Body of pancreas (tissue), 4 donors: ENCODE measurements around the gene ACTR10. TPM values are rescaled to one million over a fixed set of nuclear protein-coding genes. Genes with fewer than 3 reads are reported as not detected.
A peak's percentile ranks its signal among the peaks of the same experiment; 100 is the strongest.

Experiments
- ATAC-seq: fragments of 150-250 bp; one replicate; pipeline ENCODE4 v1.9.1; 2016
- DNase-seq, 4 donors: peaks; one replicate each; pipeline ENCODE4 v3.0.0-alpha.2; 2019
- H3K27ac ChIP-seq, 4 donors: fragments of 200-600 bp; sonication (generic); 1 replicate in 3 of 4; 2 replicates in 1 of 4; pipeline versions ENCODE4 v1.5.1 to v1.6.1; 2016 to 2019; ENCODE audit warnings: mild to moderate bottlenecking in 1 of 4, mixed read lengths in 1 of 4, moderate library complexity in 1 of 4
- H3K27me3 ChIP-seq, 2 donors: fragments of 200-600 bp; sonication (generic); one replicate each; pipeline ENCODE4 v1.6.0; 2016; ENCODE audit warnings: mild to moderate bottlenecking in 1 of 2
- H3K36me3 ChIP-seq, 2 donors: fragments of 200-600 bp; sonication (generic); replicated peaks in 1 of 2; 2 replicates each; pipeline ENCODE4 v1.5.1; 2016; ENCODE audit warnings: low read depth in 2 of 2; ENCODE audit not compliant: insufficient read depth in 1 of 2
- H3K4me1 ChIP-seq: fragments of 200-600 bp; sonication (generic); one replicate; pipeline ENCODE4 v1.6.0; 2016
- H3K4me3 ChIP-seq, 2 donors: fragments of 200-600 bp; sonication (generic); 1 replicate in 1 of 2; 2 replicates in 1 of 2; pipeline ENCODE4 v1.5.1; 2016 to 2019
- H3K9me3 ChIP-seq, 3 donors: fragments of 200-600 bp; sonication (generic); 1 replicate in 2 of 3; 2 replicates in 1 of 3; pipeline ENCODE4 v1.5.1; 2016
- CTCF ChIP-seq, 7 experiments: fragments of 450-650 bp in 4 of 7; fragments of 200-600 bp in 3 of 7; sonication (generic) in 3 of 7; IDR thresholded peaks; one replicate each; pipeline ENCODE4 v1.5.1; 2016 to 2019; ENCODE audit warnings: antibody characterized with exemption in 7 of 7
- POLR2A ChIP-seq, 3 donors: fragments of 450-650 bp; IDR thresholded peaks; one replicate each; pipeline ENCODE4 v1.6.1; 2016; ENCODE audit warnings: antibody characterized with exemption in 3 of 3, mild to moderate bottlenecking in 2 of 3
- WGBS, 2 donors: methylation state at CpG; one replicate each; pipeline ENCODE4 v1.1.5; 2017; 5-methylcytosine and 5-hydroxymethylcytosine counted together
- intact Hi-C: fragments of 100-400 bp; cut with DNase I; formaldehyde crosslinking; loops from one replicate; pipeline ENCODE4 v1.15.1; 2023
- total RNA-seq, 2 donors: library from RNA; depleted of rRNA; stranded (reverse); fragments of >200 nt; gene quantifications; one replicate each; pipeline ENCODE4 v1.1.0, GENCODE V29; 2016

The ACTR10 gene
- total RNA-seq, 2 donors from 2014 or later, result 31.9 to 74.5 TPM

GRCh38 chr14:58160561-58160960 lies 39.4 kb upstream of the ACTR10 start:
- Histone ChIP-seq H3K4me3 (no peak overlapping the region), H3K4me1 (no peaks in the 10 kb centered on the region), H3K27ac (no peak overlapping the region), H3K27me3 (no peaks in the 10 kb centered on the region), H3K9me3 (no peaks in the 10 kb centered on the region), H3K36me3 (no peaks in the 10 kb centered on the region)
- ATAC-seq (no peak), DNase-seq (no peak)
- intact Hi-C loops, result loop anchor here (10.0 kb wide), 1 partner anchor 56 kb away; no protein-coding TSS in a partner anchor
- no peak for TF ChIP-seq CTCF (IDR thresholded peaks at IDR 0.05)
- no peak for TF ChIP-seq POLR2A (IDR thresholded peaks at IDR 0.05)

- TF ChIP-seq CTCF (IDR thresholded peaks at IDR 0.05) (peak; percentile 56 to 84 (median 69)), POLR2A (IDR thresholded peaks at IDR 0.05) (no peak)
- peak; percentile 75 for ATAC-seq
- WGBS, 2 donors, result 19 to 23% methylated on average over 10 of the region's 10 CpGs
- peak; percentile 82 to 90 (median 84) for DNase-seq
- H3K9me3 ChIP-seq, result no peaks in the 10 kb centered on the region
- H3K4me3 ChIP-seq, result no peak overlapping the region
- H3K4me1 ChIP-seq, result peaks cover 3% of the 10 kb centered on the region
- no peaks in the 10 kb centered on the region for H3K36me3 ChIP-seq
- no peaks in the 10 kb centered on the region for H3K27me3 ChIP-seq
- H3K27ac ChIP-seq, result no peak overlapping the region
- intact Hi-C loops, result loop anchor here (10.0 kb wide), 1 partner anchor 61 kb away; no protein-coding TSS in a partner anchor
Measured at GRCh38 chr14:58166005-58166983, 33.7 kb upstream of the ACTR10 start.

DNA sequence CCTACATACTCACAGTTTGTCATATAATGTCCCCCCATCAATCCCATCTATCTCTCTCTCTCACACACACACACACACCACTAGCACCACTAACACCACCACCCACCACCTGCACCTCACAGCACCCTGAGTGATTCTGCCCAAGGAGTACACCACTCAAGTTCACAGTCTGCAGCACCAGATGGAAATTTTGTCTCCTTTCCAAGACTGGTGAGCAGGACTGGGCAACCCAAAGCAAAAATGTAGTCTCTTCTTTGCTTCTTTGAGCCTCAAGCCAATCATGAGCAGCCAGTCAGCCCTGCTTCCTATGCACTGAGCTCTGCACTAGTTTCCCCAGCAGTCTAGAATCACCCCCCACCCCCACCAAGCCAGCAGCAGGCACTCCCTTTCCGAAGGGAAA lies 32.9 kb upstream of the ACTR10 start:
- Histone ChIP-seq H3K36me3 (no peaks in the 10 kb centered on the region), H3K27me3 (no peaks in the 10 kb centered on the region), H3K27ac (no peak overlapping the region), H3K4me1 (peaks cover 6% of the 10 kb centered on the region), H3K9me3 (no peaks in the 10 kb centered on the region), H3K4me3 (no peak overlapping the region)
- 20 to 43% methylated on average over 1 of the region's 1 CpG for WGBS, 2 donors
- ATAC-seq, result no peak
- intact Hi-C loops, result loop anchor here (10.0 kb wide), 1 partner anchor 62 kb away; no protein-coding TSS in a partner anchor
- DNase-seq, result no peak
- no peak for TF ChIP-seq POLR2A (IDR thresholded peaks at IDR 0.05)
- no peak for TF ChIP-seq CTCF (IDR thresholded peaks at IDR 0.05)

DNA sequence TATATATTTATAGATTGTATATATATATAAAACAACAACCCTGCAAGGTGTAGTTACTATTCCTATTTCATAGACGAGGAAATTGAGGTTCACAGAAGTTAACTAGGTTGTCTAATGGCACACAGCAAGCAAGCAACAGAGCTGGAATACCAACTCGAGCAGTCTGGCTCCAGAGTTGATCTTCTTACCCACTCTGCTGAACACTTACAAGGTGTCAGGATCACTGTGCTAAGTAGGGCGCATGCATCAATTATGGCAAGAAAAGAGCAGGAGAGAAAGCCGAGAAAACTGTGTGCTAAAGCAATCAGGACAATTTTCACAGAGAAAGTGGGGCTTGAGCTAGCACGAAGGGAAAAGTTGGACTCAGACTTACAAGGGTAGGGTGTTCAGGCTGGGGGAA lies 32.1 kb upstream of the ACTR10 start:
- no peaks in the 10 kb centered on the region for H3K36me3 ChIP-seq
- intact Hi-C loops, result loop anchor here (10.0 kb wide), 1 partner anchor 63 kb away; no protein-coding TSS in a partner anchor
- no peaks in the 10 kb centered on the region for H3K9me3 ChIP-seq
- TF ChIP-seq POLR2A (IDR thresholded peaks at IDR 0.05) (no peak), CTCF (IDR thresholded peaks at IDR 0.05) (no peak)
- 59 to 60% methylated on average over 5 of the region's 5 CpGs for WGBS, 2 donors
- ATAC-seq, result no peak
- no peak overlapping the region for H3K4me3 ChIP-seq
- DNase-seq, result no peak
- H3K27me3 ChIP-seq, result no peaks in the 10 kb centered on the region
- no peak overlapping the region for H3K27ac ChIP-seq
- H3K4me1 ChIP-seq, result peaks cover 6% of the 10 kb centered on the region
